Midbrain (tissue), 1 donor: ENCODE results near the gene RRP7A.
"Not testable (repeated sequence)": the region's sequence is repeated elsewhere in the genome, so short reads cannot be mapped to it uniquely, and the experiment has no call there.

Experiments
- DNase-seq: peaks from one replicate; lab custom pipeline; 2025; lab: John Stamatoyannopoulos, UW

RRP7A gene

DNA sequence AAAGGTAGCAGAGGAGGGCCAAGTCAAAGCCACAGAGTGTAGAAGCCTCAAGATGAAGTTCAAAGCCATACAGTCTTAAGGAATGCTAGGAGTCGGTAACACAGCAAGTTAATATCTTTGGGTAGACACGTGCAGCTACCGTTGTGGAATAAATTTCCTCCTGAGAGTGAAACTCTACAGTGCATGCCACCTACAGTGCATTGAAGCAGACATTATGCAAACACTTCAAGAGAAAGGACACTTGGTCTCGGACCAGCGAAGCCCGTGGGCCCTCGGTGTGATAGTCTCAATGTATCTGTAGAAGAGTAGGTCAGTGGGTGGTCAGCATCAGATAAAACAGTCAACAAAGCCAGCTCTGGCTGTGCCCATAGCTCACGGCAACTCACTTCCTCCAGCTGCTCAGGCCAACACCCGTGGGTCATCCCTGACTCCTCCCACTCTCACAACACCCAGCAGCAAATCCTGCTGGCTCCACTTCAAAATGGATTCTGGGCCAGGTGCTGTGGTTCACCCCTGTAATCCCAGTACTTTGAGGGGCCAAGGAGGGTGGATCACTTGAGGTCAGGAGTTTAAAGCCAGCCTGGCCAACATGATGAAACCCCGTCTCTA, 24.0 kb downstream of the RRP7A start:
- DNase-seq = not testable (repeated sequence)

DNA sequence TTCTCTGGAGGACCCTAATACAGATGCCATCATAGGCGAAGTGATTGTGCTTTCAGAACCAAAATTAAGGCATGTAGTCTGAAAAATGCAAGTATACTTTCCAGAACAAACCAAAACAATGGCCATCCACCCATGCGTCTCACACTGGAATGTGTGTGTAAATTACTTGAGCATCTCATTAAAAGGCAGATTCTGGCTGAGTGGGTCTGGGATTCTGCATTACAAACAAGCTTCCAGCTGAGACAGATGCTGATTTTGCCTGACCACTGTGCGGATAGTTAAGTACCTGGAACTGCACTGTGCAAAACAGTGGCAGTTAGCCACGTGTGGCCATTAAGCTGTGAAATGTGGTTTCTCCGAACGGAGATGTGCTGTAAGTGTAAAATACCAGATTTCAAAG, 26.2 kb downstream of the RRP7A start:
- no peak for DNase-seq

DNA sequence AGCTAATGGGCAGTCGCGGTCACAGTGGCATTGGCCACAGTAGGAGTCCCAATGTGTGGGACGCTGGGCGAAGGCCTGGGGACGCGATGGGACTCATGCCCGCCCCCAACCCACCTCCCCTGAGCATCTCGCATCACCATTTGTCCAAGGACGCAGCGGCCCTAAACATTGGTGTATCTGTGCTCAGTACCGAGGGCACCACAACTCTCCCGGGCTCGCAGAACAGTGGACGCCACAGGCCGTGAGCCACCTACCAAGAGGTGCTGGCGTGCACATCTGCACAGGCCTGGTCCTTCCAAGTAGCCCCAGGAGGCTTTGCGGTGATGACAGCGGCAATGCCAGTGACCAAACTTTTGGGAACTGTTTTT, 27.3 kb downstream of the RRP7A start:
- no peak for DNase-seq

DNA sequence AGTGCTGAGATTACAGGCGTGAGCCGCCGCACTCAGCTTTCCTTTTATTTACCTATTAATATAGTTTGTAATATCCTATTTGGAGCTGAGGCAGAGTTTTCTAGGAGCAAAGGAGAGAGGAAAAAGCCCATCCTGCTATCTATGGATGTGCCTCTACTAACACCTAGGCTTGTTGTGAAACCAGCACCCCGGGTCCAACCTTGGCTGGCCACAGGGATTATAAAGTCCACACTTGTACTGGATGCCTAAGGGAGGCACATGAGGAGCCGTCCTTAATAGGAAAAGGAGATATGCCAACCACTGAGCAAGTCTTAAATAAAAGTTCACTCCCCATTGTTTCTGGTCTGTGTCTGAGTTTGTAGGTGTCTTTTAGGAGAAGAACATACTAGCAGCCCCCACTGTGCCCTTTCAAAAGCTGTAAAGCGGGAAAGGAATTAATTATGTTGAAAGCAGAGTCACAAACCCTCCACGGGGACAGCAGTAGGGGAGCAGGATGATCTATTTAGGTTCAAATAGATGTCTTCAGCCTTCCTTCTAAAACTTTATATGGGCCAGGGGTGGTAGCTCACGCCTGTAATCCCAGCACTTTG, 29.3 kb downstream of the RRP7A start:
- DNase-seq = no peak

DNA sequence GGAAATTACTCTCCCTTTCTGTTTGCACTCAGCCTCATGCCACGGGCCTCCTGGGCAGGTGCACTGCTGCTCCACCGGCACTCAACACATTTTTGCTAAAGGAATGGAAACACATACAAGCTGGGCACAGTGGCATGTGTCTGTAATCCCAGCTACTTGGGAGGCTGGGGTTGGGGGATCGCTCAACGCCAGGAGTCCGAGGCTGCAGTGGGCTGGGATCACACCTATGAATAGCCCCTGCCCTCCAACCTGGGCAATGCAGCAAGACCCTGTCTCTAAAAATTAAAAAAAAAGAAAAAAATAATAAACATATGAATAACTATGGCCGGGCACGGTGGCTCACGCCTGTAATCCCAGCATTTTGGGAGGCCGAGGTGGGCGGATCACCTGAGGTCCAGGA, 30.6 kb downstream of the RRP7A start:
- DNase-seq = no peak

DNA sequence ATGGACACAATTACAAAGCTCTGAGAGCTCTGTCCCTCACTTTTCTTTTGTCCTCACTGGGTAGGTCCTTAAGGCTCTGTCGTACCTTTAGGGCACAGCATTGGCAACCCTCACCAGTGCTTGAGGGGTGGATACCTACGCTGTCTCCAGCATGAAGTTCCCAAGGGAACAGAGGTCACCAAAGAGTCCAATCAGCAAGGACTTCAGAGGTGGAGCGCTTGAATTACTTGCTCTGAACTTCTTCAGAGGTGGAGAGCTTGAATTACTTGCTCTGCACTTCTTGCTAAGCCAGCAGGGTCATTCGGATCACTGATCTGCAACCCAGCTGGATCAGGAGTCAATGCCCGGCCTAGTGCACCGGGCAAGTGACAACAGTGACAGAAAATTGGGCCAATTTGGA, 35.1 kb downstream of the RRP7A start:
- no peak for DNase-seq

DNA sequence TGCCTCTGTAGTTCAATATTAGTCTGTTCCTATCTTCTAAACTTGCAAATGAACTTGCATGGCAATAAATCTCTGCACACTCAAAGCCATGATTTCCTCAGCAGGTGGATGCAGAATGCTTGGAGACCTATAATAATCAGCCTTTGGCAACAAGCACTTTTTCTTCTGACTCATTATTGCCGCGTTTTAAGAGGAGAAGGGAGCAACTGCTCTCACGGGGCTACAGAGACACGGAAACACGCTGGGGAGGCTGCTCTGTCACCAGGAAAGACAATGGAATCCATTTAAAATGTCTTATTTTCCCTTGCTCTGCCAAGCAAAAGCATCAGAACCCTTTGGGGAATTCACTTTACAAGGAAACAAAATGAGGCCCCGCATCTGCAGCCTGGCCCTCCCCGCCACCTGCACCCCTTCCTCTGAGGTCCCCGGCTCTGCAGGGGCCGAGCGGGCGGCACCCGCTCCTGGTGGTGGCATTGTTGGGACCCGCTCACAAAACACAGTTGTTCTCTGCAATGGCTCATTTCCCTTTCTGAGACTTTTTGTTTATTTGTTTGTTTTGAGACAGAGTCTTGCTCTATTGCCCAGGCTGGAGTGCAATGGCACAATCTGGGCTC, 35.9 kb downstream of the RRP7A start:
- not testable (repeated sequence) for DNase-seq

DNA sequence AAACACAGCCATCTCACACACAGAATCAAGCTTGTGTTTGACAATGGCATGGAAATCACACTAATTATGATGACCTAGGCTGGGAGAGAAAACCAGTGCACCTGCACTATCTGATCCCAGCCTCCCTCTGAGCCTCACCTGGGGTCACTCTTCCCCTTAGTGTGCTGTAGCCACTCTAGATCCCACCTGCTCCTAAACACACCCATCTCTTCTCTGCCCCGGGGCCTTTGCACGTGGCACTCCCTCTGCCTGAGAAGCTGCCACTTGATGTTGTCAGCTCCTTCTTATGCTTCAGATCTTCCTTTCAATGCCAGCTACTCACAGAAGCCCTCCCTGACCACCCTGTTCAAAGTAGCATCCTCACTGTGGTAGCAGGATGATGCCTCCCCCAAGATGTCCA, 44.5 kb downstream of the RRP7A start:
- DNase-seq = no peak

DNA sequence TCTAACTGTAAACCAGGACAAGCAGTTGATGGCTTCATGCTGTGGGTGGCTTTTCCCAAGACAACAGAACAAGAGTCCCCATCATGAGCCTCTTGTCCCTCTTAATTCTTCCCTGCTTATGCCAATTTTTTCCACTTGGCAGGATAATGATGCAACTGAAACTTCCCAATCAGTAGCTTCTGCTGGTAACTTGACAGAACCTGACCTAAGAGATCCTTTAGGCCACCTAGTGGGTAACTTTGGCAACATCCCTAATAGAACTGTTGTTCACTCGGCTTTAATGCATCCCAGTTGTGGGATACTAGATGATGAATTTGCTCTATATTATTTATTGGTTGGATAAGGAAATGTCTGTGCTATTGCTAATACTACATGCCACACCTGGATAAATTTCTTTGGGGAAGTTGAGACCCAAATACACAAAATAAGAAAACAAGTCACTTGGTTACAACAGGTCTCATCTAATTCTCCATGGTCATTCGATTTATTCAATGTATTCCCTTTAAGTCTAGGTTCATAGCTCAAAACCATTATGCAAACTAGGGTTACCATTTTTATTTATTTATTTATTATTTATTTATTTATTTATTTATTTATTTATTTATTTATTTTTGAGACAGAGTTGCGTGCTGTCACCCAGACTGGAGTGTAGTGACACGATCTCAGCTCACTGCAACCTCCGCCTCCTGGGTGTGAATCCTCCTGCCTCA, 46.0 kb downstream of the RRP7A start:
- DNase-seq = peak; percentile 39

DNA sequence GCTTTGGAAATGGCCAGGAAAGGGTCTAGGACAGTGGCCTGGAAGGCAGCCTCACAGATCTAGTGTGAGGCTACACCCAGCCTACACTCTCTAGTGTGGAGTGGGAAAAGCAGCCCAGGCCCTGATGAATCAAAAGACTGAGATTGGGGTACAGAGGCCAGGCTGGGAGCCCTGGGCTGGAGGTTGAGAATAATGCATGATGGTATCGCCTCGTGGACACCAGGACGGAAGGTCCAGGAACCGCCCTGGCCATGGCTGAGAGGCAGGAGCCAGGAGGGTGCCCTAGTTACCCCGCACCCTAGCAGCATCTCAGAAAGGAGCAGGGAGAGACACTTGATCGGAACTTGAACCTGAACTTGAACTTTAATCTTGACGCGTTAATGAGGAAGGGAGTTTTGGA, 46.9 kb downstream of the RRP7A start:
- no peak for DNase-seq

DNA sequence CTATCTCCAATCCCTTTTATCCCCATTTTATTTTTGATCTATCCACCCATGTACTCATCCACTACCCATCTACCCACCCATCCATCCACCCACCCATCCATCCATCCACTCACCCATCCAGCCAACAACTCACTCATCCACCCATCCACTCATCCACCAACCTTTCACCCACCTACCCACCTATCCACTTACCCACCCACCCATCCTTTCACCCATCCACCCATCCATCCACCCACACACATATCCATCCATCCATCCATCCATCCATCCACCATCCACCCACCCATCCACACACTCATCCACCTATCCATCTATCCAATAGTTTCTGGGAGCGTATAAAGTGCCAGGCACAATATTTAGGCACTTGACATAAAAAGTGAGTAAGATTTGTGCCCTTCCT, 48.2 kb downstream of the RRP7A start:
- DNase-seq = no peak

DNA sequence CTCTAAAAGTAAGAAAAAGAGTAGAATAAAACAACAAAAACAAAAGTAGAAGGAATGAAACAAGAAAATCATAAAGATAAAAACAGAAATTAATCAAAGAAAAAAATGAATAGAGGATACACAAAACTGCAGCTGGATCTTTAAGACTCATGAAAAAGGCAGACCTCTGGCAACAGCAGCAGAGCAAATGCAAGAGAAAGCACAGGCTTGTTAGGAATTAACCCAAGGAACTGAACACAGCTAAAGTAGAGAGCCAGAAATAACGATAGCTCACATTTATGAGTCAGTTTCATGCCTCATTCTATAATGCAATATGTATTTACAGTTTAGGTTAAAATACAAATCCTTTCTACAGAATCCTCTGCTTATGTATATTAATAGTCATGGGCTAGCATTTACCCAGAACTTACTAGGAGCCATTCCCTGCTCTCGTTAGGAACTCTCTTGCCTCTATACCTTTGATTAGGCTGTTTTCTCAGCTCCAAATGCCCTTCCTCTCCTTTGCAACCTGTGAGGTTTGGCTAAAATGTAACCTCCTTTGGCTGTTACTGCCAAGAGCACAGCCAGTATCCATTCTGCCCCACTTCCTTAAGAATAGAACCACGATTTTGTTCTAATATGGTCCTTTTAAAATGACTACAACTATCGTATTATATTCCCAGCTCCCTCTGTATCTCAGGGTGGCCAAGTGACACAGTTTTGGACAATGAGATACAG, 49.1 kb downstream of the RRP7A start:
- no peak for DNase-seq

DNA sequence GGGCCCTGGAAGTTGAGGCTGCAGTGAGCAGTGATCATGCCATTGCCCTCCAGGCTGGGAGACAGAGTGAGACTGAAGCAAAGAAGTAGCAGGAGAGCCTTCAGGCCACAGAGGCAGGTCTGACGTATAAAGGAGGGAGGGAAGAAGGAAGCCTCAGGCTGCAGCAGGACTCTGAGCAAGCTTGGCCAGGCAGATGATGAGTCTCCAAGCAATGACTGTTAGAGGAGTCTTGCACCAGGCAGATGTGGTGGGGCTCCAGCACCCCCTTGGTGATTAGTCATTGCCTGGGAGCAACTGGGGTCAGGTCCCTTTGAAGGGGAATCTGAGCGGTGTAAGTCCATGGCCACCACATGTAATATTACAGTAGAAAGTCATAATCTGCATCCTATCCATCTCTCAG, 50.8 kb downstream of the RRP7A start:
- no peak for DNase-seq

DNA sequence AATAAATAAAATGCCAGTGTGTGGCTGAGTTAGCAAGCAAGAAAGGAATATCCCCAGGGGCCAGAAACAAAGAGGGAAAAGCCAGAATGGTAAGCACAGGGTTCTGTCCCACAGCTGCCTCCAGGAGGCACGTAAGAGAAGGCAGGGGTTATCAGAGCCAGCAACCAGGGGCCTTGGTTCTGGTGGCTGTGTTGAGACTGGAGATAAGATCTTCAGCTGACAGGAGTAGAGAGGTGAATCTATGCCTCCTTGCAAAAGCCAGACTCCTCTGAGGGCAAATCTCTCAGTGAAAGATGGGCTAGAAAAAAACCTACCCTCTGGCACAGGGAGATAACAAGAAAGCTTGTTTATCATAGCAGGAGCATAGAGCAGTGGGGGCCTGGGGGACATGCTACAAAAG, 57.6 kb downstream of the RRP7A start:
- DNase-seq = no peak

DNA sequence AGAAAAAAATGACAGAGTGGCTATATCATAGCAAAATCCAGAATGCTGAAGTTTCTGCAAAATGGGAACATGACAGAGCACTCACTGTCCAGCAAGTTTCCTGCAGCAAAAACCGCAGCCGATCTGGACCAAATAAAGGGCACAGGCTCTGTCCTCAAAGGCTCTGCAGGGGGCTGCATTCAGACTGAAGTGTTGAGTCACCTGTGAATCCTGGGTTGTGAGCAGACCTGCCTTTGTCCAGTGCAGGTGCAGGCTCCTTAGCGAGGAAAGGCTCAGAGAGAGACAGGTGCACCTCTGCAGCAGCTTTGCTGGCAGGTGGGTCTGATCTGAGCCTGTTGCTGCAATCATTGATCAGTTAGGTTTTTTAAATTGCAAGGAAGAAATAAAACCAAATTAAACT, 58.1 kb downstream of the RRP7A start:
- no peak for DNase-seq
